ENCODE measurements around the gene BEST1. TPM values are rescaled to one million over a fixed set of nuclear protein-coding genes. Genes with fewer than 3 reads are reported as not detected.

The BEST1 gene
- polyA plus RNA-seq, 3 donors, result 2.7 to 4.3 (median 3.5) TPM

- no peak for DNase-seq (ENCODE audit: low read depth in 3 of 3, low spot score in 2 of 3)
Measured at GRCh38 chr11:61914471-61915171, 35.5 kb upstream of the BEST1 start.

GRCh38 chr11:61916737-61917333, 33.3 kb upstream of the BEST1 start:
- DNase-seq (ENCODE audit: low read depth in 3 of 3, low spot score in 2 of 3), result no peak

- DNase-seq (ENCODE audit: low read depth in 3 of 3, low spot score in 2 of 3), result no peak
Measured at GRCh38 chr11:61917334-61918109, 32.6 kb upstream of the BEST1 start, which contains the start of gene RAB3IL1. Gene RAB3IL1, minus strand, starts transcription at chr11:61917566. Its CDS starts 199 bp downstream, at chr11:61917367.

- no peak for DNase-seq (ENCODE audit: low read depth in 3 of 3, low spot score in 2 of 3)
Measured at GRCh38 chr11:61918251-61918937, 31.8 kb upstream of the BEST1 start.

DNA sequence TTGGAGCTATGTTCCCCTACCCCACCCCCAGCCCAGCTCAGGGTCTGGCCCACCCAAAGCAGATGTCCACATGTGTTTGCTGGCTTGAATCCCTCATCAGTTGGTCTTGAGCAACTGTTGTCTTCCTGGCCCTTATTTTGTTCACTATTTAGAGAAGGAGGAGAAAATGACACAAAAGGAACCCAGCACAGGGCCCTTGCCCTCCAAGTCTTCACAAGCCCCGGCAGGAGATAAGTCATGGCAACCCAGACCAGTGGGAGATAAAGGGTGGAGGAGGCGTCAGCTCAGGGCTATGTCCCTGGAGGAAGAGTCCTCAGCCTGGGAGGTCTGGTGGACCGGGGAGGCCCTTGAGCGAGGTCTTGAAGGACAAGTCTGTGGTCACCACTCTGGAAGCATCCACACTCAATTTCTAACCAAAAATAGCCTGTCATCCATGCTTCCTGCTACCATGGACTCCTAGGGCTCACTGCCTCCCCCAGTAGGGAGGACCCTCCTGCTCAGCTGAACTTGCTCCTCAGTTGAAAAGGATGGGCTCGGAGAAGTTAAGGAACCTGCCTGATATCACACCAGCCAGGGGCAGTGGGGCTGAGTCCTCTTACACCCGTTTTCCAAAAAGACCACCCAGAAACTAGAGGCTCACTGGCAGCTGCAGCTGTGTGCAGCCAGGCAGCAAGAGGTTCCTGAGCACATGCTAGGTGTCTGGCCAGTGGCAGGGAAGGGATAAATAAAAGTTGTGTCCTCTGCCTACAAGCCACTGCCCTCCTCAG, 31.0 kb upstream of the BEST1 start:
- no peak for DNase-seq (ENCODE audit: low read depth in 3 of 3, low spot score in 2 of 3)

DNA sequence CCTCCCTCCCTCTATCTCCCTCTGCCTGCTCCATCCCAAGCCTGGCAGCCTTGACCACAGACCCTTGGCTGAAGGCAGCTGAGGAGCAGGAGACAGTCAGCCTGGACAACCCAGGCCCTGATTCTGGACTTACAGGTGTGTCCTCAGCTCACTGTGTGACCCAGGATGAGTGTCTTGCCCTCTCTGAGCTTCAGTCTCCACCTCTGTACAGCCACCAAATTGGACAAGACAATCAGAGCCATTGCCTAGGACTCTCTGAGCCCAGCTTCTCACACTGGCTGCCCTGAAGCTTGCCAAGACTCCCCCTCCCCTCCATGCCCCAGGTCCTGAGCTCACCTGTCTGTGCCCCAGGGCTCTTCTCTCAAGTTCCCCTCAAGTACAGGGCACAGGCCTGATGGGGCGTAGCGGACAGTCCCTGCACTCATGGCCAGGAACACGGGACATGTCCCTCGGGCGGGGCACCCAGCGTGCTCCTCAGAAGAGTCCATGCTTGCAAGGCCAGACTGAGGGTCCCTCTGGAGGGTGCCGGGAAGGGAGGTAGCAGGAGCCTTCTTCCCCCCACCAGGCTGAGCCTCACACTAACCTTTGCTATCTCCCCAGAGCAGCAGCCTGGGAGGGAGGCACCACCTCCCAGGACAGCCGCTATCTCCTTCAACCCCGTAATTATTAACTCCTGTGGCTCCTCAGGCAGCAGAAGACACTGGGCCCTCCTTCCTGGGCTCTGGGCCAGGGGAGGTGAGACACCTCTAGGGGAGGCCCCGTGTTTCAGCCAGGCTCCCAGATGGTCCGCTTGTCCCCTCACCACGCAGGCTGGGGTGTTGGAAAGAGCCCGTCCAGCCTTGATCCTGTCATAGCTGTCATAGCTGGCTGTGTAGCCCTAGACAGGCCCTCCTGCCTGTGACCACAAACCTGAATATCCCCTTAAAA, 30.2 kb upstream of the BEST1 start:
- no peak for DNase-seq (ENCODE audit: low read depth in 3 of 3, low spot score in 2 of 3)

DNA sequence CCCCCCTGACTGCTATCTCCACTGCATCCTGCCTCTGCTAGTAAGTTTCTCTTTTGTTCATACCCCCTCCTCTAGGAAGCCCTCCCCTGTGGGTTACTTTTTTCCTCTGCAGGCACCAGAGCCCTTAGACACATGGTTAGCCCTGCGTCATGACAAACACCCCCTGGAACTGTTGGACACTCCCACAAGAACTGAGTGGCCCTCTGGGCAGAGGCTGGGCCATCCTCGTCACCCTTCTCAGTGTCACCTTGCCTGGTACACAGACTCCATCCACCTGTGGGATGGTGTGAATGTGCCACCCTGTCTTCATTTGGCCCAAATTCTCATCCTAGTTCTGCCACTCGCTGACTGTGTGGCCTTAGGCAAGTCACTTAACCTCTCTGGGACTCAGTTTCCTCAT, 28.7 kb upstream of the BEST1 start:
- DNase-seq (ENCODE audit: low read depth in 3 of 3, low spot score in 2 of 3), result no peak

DNA sequence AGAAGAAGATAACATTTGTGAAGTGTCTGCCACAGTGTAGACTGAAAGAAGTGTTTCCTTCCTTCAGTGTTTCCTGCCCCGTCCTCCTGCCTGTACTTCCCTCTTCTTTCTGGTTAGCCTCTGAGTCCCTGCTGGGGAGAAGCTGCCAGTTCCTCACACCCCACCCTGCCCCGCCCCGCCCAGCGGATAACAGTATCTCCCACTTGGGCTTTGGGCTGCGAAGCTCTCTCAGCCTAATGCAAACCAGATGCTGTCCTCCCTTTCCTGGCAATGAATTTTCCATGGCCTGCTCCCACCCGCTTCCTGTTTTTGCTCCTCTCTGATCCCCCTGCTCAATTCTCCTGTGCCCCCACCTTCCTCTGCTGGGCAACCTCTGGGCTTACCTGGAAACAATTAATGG, 27.6 kb upstream of the BEST1 start:
- DNase-seq (ENCODE audit: low read depth in 3 of 3, low spot score in 2 of 3), result peak in 1 of 3 donors; percentile 61

- DNase-seq (ENCODE audit: low read depth in 3 of 3, low spot score in 2 of 3), result peak in 2 of 3 donors; percentile 67 to 76
Measured at GRCh38 chr11:61923166-61924063, 26.7 kb upstream of the BEST1 start.

GRCh38 chr11:61924064-61924455, 26.1 kb upstream of the BEST1 start:
- no peak for DNase-seq (ENCODE audit: low read depth in 3 of 3, low spot score in 2 of 3)

- no peak for DNase-seq (ENCODE audit: low read depth in 3 of 3, low spot score in 2 of 3)
Measured at GRCh38 chr11:61925736-61926135, 24.4 kb upstream of the BEST1 start.

DNA sequence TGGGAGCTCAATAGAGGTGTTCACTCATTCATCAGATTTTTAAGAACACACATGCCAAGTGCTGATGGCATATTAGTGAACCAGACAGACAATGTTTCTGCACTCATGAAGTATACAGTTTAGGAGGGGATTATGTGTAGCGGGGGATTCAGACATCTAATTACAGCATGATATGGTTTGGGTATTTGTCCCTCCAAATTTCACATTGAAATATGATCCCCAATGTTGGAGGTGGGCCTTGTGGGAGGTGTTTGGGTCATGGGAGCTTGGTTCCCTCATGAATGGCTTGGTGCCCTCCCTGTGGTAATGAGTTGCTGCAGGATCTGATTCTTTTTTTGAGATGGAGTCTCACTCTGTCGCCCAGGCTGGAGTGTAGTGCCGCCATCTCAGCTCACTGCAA, 23.9 kb upstream of the BEST1 start:
- DNase-seq (ENCODE audit: low read depth in 3 of 3, low spot score in 2 of 3), result no peak

GRCh38 chr11:61927501-61927900, 22.6 kb upstream of the BEST1 start:
- DNase-seq (ENCODE audit: low read depth in 3 of 3, low spot score in 2 of 3), result no peak

- no peak for DNase-seq (ENCODE audit: low read depth in 3 of 3, low spot score in 2 of 3)
Measured at GRCh38 chr11:61928606-61929005, 21.5 kb upstream of the BEST1 start.

GRCh38 chr11:61930933-61931332, 19.2 kb upstream of the BEST1 start:
- no peak for DNase-seq (ENCODE audit: low read depth in 3 of 3, low spot score in 2 of 3)

DNA sequence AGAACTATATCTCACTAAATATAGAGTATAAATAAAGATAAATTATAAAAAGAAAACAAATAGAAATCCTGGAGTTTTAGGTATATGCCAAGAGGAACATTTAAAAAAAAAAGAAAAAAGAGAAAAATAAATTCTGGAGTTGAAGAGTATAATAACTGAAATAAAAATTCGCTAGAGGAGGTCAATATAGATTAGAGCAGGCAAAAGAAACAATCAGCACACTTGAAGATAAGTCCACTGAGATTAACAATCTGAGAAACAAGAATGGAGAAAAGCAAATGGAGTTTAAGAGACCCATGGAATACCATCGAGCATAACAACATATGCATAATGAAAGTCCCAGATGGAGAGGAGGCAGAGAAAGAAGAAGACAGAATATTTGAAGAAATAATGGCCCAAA, 14.3 kb upstream of the BEST1 start:
- DNase-seq (ENCODE audit: low read depth in 3 of 3, low spot score in 2 of 3), result no peak

- no peak for DNase-seq (ENCODE audit: low read depth in 3 of 3, low spot score in 2 of 3)
Measured at GRCh38 chr11:61940466-61940865, 9.7 kb upstream of the BEST1 start.

- DNase-seq (ENCODE audit: low read depth in 3 of 3, low spot score in 2 of 3), result no peak
Measured at GRCh38 chr11:61945191-61945590, 5.0 kb upstream of the BEST1 start.

Data from right renal cortex interstitium (tissue), 3 donors.